HG03432 (cell line): ENCODE data around the gene FMN2.

Experiments used
- ATAC-seq: cut with Tn5 transposase; IDR thresholded peaks from one replicate; pipeline ENCODE4 v1.9.1; 2021; ENCODE audit warnings: mild to moderate bottlenecking, moderate library complexity; ENCODE audit not compliant: unreplicated experiment

FMN2 gene

GRCh38 chr1:240474133-240474614 is 382.5 kb downstream of the FMN2 start:
- peak; percentile 88 for ATAC-seq

DNA sequence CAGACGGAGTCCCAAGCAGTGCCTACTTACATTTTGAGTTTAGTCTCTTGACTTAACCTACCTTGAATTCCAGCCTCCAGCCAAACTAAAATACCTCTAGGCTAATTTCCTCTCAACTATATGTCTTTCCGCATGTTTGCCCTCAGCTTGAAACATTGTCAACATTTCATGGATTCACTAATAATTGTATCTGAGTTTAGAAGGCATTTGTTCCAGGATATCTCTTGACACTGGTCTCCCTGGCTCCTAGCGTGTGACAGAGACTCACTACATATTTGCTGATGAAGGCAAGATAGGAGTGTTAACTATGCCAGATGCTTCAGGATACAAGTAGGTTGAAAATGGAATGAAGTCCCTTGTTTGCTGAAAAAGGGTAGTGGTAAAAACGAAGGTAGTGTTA is 384.1 kb downstream of the FMN2 start:
- ATAC-seq = no peak

GRCh38 chr1:240478536-240478935 is 386.9 kb downstream of the FMN2 start:
- no peak for ATAC-seq

- ATAC-seq = no peak
Observed at GRCh38 chr1:240484804-240485443, 393.2 kb downstream of the FMN2 start.

DNA sequence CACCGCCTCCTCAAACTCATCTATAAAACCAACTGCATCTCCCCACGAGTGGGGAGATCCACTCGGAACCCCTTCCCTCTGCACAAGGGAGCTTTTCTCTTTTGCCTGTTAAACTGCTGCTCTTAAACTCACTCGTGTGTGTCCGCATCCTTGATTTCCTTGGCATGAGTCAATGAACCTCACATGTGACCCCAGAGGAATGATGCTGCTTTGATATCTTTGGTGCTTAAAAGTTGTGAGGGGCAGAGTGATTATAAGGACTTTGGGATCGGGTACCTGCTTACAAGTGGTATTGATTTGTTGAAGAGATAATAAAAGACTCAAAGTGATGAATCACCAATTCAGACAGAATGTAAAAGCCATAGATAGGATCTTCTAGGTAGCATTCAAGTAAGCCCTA is 394.9 kb downstream of the FMN2 start:
- ATAC-seq = no peak

DNA sequence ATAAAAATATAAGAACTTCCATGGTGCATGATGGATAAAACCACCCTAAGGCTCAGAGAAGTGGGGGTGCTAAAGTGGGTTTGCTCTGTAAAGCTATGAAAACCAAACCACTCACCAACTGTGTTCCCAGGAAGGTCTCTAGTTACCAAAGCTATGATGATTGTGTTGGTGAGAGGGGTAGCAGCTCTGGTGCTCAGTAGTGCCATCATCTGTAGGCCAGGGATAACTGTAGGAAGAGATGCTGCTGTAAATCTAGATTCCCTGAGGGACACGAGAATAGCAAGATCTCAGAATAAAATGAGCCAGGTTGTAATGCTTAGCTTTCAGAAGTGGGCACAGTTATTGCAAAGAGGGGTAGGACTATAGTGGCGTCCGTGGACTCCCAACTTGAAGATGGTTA is 395.8 kb downstream of the FMN2 start:
- no peak for ATAC-seq

DNA sequence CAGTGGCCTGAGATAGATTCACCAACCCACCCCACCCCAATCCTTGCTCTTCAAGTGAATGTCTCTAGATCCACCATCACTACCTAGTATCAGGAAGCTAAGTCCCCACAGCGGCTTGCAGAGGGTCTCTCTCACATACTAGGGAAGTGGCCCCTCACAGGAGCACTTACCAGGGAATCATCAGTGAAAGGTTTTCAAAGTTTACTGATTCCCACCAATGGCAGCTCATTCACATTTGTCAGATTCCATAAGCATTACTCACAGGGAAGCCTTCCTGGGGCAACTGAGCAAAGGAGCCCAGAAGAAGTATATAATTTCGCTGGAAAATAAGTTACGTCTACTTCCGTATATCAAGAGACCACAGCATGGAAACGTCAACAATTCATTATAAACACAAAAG is 399.5 kb downstream of the FMN2 start:
- ATAC-seq = no peak

GRCh38 chr1:240491796-240492195 is 400.1 kb downstream of the FMN2 start:
- ATAC-seq = no peak

DNA sequence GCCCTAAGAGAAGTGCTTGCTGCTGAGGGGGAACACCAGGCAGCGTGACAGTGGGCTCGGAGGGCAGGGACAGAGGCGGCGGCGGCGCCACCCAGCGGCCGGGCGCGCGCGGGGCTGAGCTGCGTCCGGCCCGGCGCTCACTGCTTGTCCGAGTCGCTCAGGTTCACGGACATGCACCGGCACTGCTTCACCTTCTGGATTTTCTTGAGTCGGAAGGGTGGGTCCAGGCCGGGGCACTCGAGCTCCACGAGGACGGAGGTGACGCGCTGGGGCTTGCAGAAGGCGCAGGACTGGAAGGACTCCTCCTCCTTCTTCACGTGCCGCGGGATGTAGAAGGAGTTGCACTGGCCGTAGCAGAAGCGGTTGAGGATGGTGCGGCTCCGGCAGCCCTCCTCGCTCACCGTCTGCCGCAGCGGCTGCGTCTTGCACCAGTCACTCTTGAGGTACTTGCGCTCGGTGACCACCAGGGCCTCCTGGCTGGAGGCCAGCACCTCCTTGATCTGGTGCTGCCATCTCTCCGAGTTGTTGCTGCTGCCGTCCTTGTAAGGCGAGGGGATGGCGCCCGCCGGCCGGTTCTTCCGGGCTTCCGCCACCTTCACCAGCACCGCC is 401.3 kb downstream of the FMN2 start:
- ATAC-seq = no peak

GRCh38 chr1:240495601-240496000 is 403.9 kb downstream of the FMN2 start:
- no peak for ATAC-seq

GRCh38 chr1:240496356-240496755 is 404.7 kb downstream of the FMN2 start:
- ATAC-seq = no peak

GRCh38 chr1:240496941-240497340 is 405.3 kb downstream of the FMN2 start:
- no peak for ATAC-seq

- ATAC-seq = no peak
Observed at GRCh38 chr1:240497908-240498307, 406.2 kb downstream of the FMN2 start.

- ATAC-seq = no peak
Observed at GRCh38 chr1:240498335-240498734, 406.7 kb downstream of the FMN2 start.

GRCh38 chr1:240499012-240499411 is 407.3 kb downstream of the FMN2 start:
- no peak for ATAC-seq

DNA sequence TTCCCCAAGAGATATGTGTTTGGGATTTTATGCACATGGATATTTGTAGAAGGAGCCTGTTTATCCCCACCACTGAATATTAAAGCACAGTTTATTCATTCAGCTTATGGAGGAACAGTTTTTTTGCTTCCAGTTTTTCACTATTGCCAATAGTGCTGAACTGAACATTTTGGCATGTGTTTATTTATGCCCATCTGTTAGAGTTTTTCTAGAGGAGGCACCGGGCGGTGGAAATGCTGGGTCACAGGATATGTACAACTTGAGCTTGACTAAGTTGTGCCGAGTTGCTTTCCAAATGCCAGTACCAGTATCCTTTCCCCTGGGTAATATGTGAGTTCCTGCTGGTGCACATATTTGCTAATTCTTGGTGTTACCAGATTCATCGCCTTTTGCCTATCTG is 409.0 kb downstream of the FMN2 start:
- ATAC-seq = no peak

DNA sequence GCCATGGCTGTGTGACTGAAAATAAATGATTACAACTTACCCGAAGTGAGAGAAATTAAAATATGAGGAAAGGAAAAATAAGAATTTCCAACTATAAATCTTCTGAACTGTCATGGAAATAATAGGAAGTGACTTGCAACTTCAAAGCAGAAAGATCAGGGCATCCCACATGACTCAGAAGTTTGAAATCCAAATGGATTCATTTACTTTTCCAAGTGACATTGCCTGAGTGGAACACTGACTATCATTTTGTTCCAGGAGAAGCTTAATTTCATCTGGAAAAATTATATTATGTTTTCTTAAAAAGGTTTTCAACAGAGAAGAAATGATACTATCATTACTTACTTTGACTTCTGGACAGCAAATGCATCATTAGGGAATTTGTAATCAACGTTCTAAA is 409.4 kb downstream of the FMN2 start:
- ATAC-seq = no peak

DNA sequence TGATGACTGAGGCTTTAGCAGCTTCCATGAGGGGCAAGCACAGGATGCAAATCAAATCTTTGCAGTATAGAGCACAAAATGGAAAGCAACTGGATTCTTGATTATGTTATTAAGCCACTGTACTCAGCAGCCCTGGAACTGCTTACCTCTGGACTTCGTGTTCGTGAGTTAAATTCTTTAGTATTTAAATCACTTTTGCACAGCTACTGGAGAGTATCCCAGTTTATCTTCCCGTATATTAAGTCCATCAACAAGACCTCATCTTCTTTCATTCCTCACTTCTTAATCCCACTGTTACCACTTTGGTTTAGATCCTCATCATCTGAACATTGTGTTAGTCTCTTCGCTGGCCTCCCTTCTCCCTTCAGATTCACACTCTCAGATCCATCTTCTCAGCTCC is 411.4 kb downstream of the FMN2 start:
- ATAC-seq = no peak

GRCh38 chr1:240503558-240503957 is 411.9 kb downstream of the FMN2 start:
- ATAC-seq = no peak

DNA sequence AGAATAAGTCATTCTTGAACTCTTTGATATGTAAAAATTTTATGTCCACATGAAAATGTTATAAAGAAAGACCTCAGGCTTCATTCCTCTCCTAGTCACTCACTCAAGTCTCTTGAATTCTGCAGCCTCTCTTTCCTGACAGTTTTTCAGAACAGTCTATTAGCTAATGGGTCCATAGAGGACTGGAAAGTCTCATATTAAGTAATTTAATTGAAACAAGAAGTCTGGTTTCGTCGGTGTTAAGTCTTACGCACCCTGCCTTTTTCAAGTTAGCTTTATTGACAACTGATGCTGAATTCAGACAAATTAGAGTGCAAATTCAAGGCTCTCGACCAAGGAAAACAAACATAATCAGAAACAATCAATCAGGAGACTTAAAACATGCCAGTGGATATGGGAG is 414.5 kb downstream of the FMN2 start:
- no peak for ATAC-seq

DNA sequence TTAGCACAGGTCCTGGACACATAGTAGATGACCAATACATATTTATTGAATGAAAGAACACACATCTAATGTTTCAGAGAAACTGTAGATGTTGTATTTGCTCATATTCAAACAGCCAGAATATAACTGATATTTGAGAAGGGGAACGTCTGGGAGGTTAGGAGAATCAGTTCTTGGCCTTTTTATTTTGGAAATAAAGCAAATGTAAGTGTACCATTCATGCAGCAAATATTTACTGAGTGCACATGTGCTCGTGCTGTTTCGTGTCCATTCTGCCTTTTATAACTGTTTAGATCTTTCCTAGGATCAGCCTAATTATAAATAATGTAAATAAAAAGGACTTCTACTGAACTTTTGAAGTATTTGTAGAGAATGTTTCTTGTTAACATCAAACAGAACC is 416.5 kb downstream of the FMN2 start:
- no peak for ATAC-seq

- no peak for ATAC-seq
Observed at GRCh38 chr1:240508950-240509349, 417.3 kb downstream of the FMN2 start.

DNA sequence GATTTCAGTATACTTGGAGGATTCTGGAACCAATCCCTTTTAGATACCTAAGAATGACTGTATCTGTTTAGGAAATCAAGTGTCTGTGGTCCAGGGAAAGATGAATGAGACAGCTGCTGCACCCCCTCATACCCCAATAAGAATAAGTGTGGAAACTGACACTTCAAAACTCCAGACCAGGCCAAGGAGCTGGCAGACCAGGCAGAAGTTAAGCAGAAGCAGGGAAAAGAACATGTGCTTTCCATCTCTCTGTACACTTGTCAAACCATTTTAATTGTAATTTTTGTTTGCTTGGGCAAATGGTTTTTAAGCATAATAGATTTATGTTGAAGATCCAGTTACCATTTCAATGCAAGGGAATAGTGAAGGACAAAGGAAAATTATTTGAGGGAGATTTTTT is 420.1 kb downstream of the FMN2 start:
- no peak for ATAC-seq
